ENCODE results near the gene RNU4-1. TPM values are rescaled to one million over a fixed set of nuclear protein-coding genes. Genes with fewer than 3 reads are reported as not detected.

RNU4-1 gene
- total RNA-seq, 2 experiments from 2014 or later, result 1,307 to 1,401 TPM

DNA sequence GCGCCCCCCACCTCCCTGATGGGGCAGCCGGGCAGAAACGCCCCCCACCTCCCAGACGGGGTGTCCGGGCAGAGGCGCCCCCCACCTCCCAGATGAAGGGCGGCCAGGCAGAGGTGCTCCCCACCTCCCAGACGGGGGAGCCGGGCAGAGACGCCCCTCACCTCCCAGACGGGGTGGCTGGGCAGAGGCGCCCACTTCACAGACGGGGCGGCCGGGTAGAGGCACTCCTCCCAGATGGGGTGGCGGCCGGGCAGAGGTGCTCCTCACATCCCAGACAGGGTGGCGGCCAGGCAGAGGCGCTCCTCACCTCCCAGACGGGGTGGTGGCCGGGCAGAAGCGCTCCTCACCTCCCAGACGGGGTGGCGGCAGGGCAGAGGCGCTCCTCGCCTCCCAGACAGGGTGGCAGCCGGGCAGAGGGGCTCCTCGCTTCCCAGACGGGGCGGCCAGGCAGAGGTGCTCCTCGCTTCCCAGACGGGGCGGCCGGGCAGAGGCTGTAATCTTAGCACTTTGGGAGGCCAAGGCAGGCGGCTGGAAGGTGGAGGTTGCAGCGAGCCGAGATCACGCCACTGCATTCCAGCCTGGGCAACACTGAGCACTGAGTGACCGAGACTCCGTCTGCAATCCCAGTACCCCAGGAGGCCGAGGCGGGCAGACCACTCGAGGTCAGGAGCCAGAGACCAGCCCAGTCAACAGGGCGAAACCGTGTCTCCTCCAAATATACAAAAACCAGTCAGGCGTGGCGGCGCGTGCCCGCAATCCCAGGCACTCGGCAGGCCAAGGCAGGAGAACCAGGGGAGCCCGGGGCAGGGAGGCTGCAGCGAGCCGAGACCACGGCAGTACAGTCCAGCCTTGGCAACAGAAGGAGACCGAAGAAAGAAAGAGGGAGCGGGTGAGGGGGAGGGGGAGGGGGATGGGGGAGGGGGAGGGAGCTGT, 14.6 kb downstream of the RNU4-1 start:
- DNase-seq (no peak), ATAC-seq (ENCODE audit: low read depth) (no peak)
- H3K9me3 Mint-ChIP-seq, result no peaks in the 10 kb centered on the region
- no peak overlapping the region for H3K27ac Mint-ChIP-seq
- no peak overlapping the region for H3K4me3 Mint-ChIP-seq
- no peaks in the 10 kb centered on the region for H3K36me3 Mint-ChIP-seq
- H3K4me1 Mint-ChIP-seq, result no peaks in the 10 kb centered on the region
- H3K27me3 Mint-ChIP-seq, result peaks cover 2% of the 10 kb centered on the region
- POLR2A ChIA-PET, result interaction anchor here (2.3 kb wide), 1 partner anchor 13 kb away, joined by 10 read pairs; the partner anchor contains the start of gene RNU4-2

DNA sequence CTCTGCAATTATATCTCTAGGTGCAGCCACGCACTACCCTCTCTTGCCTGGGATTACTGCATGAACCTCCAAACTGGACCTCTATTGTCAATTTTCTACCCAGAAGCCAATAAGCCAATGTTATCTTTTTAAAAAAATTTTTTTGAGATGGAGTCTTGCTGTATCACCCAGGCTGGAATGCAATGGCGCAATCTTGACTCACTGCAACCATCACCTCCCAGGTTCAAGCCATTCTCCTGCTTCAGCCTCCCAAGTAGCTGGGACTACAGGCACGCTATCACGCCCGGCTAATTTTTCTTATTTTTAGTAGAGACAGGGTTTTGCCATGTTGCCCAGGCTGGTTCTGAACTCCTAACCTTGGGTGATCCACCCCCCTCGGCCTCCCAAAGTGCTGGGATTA, 16.3 kb downstream of the RNU4-1 start:
- no peak for ATAC-seq (ENCODE audit: low read depth)
- Mint-ChIP-seq H3K9me3 (no peaks in the 10 kb centered on the region), H3K4me1 (no peaks in the 10 kb centered on the region), H3K27me3 (peaks cover 2% of the 10 kb centered on the region), H3K4me3 (no peak overlapping the region), H3K36me3 (no peaks in the 10 kb centered on the region), H3K27ac (no peak overlapping the region)
- DNase-seq, result no peak
- POLR2A ChIA-PET, result no interaction called here

DNA sequence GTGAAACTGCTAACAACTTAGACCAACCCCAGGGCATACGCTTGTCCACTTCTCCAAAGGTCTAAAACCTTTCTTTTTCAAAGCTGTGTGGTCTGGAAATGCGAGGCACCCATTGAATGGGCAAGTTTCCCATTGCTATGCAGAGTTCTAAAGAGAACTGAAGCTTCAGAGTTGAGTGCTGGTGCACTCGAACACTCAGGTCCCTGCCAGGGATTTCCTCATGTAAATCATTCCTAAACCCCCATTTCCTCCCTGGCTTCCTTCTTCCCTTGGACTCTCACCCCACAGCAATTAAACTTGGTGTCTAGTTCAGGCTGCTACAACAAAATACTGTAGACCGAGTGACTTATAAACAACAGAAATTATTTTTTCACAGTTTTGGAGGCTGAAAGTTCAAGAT, 25.3 kb downstream of the RNU4-1 start:
- H3K9me3 Mint-ChIP-seq, result no peaks in the 10 kb centered on the region
- POLR2A ChIA-PET, result interaction anchor here (0.7 to 9.9 kb wide), 4 partner anchors 24 to 150 kb away, joined by 3 to 202 read pairs (median 106); partner anchors contain the start of genes RNU4-1, RNU4-2 and RPLP0
- H3K4me3 Mint-ChIP-seq, result no peak overlapping the region
- H3K27me3 Mint-ChIP-seq, result no peaks in the 10 kb centered on the region
- DNase-seq (no peak), ATAC-seq (ENCODE audit: low read depth) (no peak)
- peaks cover 9% of the 10 kb centered on the region for H3K36me3 Mint-ChIP-seq
- no peak overlapping the region for H3K27ac Mint-ChIP-seq
- H3K4me1 Mint-ChIP-seq, result peaks cover 21% of the 10 kb centered on the region

DNA sequence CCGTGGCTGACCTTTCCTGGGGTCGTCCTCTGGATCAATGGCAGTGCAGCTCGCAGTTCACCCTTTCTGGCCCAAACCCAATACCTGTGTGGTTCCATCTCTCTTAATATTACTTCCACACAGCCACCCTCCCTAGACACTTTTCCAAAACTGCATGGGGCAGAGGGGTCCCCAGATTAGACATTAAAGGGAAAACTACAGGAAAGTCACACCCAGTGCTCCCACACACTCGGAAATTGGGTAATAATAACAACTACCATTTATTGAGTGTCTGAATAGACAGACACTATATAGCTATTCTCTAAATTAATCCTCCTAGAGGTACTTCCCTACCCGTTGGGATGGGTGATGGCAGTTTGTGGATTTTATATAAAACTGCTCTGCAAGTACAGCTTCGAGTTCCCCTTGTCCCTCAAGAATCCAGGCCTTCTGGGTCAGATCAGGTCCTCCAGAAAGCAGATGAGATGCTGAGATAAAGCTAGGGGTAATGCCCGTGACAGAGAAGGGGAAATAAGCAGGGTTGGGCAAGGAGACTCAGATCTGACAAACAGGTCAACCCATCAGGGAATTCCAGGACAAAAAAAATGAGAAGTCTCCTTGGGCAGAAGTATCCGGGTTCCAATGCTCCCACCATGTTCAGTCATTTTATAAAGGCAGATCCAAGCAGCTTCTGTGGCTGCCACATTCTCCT, 26.7 kb downstream of the RNU4-1 start:
- Mint-ChIP-seq H3K9me3 (no peaks in the 10 kb centered on the region), H3K4me3 (peak overlapping the region; percentile 84), H3K4me1 (peaks cover 34% of the 10 kb centered on the region), H3K27me3 (no peaks in the 10 kb centered on the region), H3K36me3 (peaks cover 11% of the 10 kb centered on the region), H3K27ac (peak overlapping the region; percentile 71)
- no peak for DNase-seq
- no peak for ATAC-seq (ENCODE audit: low read depth)
- POLR2A ChIA-PET, result interaction anchor here (1.0 to 9.9 kb wide), 8 partner anchors 13 to 73 kb away, joined by 4 to 202 read pairs (median 52); partner anchors contain the start of genes RNU4-1, RNU4-2 and RPLP0

DNA sequence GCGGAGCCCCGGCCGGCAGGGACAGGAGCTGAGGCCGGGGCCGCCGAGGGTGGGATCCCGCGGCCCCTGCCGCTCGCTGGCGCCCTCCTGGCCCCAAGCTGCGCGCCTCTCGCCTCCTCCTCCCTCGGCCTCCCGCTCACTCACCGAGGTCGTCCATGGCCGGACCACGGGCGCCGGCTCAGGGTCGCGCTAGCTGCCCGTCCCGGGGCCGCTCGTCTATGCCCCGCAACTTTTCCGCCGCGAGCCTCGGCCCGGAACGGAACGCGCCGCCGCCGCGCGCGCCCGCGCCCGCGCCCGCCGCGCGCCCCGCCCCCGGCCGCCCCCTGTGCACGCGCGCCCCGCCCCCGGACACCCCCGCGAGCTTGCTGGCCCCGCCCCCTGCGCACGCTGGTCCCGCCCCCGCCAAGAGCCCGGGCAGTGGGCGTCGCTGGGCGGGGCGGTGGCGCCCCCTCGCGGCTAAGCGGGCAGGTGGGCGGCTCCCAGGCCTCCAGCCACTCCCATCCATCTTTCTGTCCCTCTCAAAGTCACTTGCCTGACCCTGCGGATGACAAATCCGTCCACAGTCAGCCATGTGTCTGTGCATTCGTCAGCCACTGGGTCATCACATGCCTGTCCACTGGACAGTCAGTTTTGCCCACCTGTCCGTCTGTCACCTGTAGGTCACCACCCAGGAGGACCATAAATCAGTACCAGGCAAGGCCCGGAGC, 27.4 kb downstream of the RNU4-1 start, which contains the start of gene PXN:
Gene PXN, minus strand, starts transcription at position 258 of the 707 bp plus-strand sequence. Its CDS starts 101 bp downstream, at position 157.
- peak within 1 kb of the TSS; percentile 79 for H3K27ac Mint-ChIP-seq
- peak; percentile 83 for ATAC-seq (ENCODE audit: low read depth)
- H3K36me3 Mint-ChIP-seq, result peaks cover 16% of the 10 kb centered on the region
- H3K9me3 Mint-ChIP-seq, result no peaks in the 10 kb centered on the region
- DNase-seq, result peak; percentile 98
- H3K4me3 Mint-ChIP-seq, result peak within 1 kb of the TSS; percentile 91
- POLR2A ChIA-PET, result interaction anchor here (1.0 to 9.9 kb wide), 10 partner anchors 12 to 72 kb away, joined by 3 to 202 read pairs (median 26); partner anchors contain the start of genes RNU4-1, RNU4-2 and RPLP0
- H3K27me3 Mint-ChIP-seq, result no peaks in the 10 kb centered on the region
- H3K4me1 Mint-ChIP-seq, result peaks cover 35% of the 10 kb centered on the region

DNA sequence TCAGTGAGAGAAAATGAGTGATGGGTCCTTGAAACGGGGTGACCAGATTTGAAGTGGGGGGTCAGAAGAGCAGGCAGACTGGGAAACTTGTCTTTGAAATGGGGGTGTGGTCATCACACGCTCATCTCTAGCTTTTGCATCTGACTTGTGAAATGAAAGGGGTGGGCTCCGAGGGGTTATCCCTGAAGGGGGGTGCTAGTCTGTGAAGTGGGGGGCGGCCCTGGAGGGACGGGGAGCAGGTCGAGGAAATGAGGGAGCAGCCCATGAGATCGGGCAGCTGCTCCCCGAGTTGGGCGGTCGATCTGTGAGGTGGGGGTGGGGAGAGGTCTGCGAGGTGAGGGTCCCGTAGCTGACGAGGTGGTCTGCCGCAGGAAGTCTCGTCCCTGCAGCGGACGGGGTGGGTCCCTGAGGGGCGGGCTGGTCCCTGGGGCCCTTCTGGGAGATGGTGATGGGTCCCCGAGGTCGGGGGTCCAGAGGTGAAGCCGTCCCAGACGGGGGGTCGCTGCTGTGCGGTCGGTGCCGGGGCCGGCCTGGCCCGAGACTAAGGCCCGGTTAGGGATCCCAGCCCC, 28.0 kb downstream of the RNU4-1 start:
- peaks cover 19% of the 10 kb centered on the region for H3K36me3 Mint-ChIP-seq
- POLR2A ChIA-PET, result interaction anchor here (1.0 to 9.9 kb wide), 11 partner anchors 11 to 71 kb away, joined by 3 to 202 read pairs (median 13); partner anchors contain the start of genes RNU4-1, RNU4-2 and RPLP0
- DNase-seq, result no peak

DNA sequence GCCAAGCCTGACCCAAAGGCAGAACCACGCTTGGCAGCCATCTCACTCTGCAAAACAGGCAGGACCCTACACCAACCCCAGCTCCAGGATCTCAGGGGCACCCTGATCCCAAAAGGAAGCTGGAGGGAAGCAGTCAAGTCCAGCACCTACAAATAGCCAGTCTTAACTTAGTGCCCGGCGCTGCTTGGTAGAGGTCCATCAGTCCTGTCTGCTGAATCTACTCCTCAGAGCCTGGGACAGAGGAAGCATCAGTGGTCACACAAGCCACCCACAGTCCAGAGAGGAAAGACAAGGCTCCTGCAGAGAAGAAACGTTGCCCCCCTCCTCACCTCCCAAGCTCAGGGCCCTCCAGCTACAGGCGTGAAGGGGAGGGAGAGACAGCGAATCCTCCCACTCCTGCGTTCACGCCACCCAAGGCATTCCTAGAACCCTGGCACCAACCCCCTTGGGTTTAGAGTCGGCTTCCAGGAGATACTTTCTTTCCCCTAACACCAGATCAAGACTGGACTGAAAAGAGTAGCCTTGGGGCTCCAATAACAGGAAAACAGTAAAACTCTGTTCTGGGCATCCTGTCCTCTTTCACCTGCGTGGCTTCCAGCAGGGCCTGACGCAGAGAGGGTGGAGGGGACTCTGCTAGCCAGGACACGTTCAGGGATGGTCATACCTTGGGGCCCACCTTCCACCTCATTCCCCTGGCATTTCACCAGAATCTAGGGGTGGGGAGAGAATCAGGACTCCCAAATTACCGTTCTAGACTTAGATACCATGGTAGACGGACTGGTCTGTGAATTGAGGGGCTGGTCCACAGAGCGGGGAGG, 28.7 kb downstream of the RNU4-1 start:
- Mint-ChIP-seq H3K9me3 (no peaks in the 10 kb centered on the region), H3K27me3 (no peaks in the 10 kb centered on the region), H3K4me3 (peak overlapping the region; percentile 91), H3K36me3 (peaks cover 21% of the 10 kb centered on the region), H3K4me1 (peaks cover 48% of the 10 kb centered on the region), H3K27ac (peak overlapping the region; percentile 79)
- DNase-seq, result no peak
- ATAC-seq (ENCODE audit: low read depth), result no peak
- POLR2A ChIA-PET, result interaction anchor here (0.7 to 9.9 kb wide), 11 partner anchors 11 to 66 kb away, joined by 3 to 202 read pairs (median 13); partner anchors contain the start of genes RNU4-1, RNU4-2 and RPLP0

More for the DNA sequence above, 28.0 kb downstream of the RNU4-1 start:
- H3K27me3 Mint-ChIP-seq, result no peaks in the 10 kb centered on the region
- peak overlapping the region; percentile 91 for H3K4me3 Mint-ChIP-seq
- H3K4me1 Mint-ChIP-seq, result peaks cover 41% of the 10 kb centered on the region
- H3K27ac Mint-ChIP-seq, result peak overlapping the region; percentile 79
- no peak for ATAC-seq (ENCODE audit: low read depth)
- no peaks in the 10 kb centered on the region for H3K9me3 Mint-ChIP-seq

DNA sequence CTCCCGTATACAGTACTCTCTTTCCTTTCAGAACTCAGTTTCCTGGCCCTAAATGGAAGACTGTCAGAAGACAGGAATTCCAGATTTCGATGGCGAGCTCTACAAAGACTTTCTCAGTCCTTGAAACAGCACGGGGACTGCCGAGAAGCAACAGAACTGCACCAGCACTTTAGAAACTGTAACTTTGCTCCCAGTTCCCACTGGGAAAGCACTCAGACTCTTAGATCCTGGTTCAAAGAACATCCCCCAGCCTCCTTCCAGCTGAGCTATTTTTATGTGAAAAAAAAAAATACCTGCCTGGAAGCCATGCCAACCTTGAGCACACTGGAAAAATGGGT, 29.3 kb downstream of the RNU4-1 start:
- Mint-ChIP-seq H3K4me3 (peak overlapping the region; percentile 91), H3K4me1 (peaks cover 49% of the 10 kb centered on the region), H3K9me3 (no peaks in the 10 kb centered on the region), H3K27ac (no peak overlapping the region), H3K36me3 (peaks cover 22% of the 10 kb centered on the region), H3K27me3 (no peaks in the 10 kb centered on the region)
- ATAC-seq (ENCODE audit: low read depth), result no peak
- POLR2A ChIA-PET, result interaction anchor here (0.6 to 9.9 kb wide), 9 partner anchors 10 to 233 kb away, joined by 3 to 202 read pairs (median 47); partner anchors contain the start of genes RNU4-1, RNU4-2 and RPLP0
- no peak for DNase-seq

DNA sequence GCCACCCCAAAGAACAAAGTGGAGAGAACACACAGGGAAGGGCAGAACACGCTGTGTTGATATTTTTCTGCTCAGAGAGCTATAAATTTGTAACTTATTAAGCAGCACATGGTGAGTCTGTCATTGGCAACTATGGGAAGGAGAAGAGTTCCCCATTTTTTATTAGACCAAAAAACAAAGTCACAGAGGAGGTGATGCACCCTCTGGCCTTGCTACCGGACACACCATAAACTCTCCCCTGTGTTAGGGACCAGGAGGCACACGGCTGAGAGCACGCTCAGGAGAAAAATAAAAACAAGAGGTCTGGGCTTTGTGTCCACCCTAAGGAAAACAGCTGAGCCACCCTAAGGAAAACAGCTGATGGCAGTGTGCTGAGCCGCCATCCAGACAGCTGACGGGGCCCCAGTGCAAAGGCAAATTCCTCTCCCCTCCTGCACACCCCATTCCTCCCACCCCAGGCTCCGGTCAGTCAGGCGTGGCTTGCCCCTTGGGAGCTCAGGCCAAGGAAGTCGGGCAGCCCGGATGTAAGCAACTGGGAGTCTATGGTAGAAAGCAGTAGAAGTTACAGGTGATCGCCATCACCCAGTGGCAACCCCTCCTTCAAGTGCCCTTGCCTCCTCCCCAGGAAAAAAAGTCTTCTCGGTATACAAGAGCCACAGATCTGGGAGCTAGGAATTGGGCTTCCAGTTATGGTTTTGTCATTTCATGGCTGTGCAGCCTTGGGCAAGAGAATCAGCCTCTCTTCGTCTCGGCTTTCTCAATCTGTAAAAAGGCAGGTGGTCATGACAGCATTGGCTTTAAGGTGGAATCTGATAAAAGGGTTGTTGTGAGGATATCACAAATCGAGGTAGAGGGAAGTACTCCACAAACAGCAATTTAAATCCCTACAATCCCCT, 29.9 kb downstream of the RNU4-1 start:
- ATAC-seq (ENCODE audit: low read depth), result no peak
- Mint-ChIP-seq H3K36me3 (peaks cover 22% of the 10 kb centered on the region), H3K27me3 (no peaks in the 10 kb centered on the region), H3K9me3 (no peaks in the 10 kb centered on the region), H3K4me1 (peaks cover 52% of the 10 kb centered on the region), H3K27ac (peak overlapping the region; percentile 62), H3K4me3 (peak overlapping the region; percentile 91)
- DNase-seq, result no peak
- POLR2A ChIA-PET, result interaction anchor here (0.6 to 9.9 kb wide), 10 partner anchors 9 to 234 kb away, joined by 3 to 202 read pairs (median 30); partner anchors contain the start of genes RNU4-1, RNU4-2 and RPLP0

DNA sequence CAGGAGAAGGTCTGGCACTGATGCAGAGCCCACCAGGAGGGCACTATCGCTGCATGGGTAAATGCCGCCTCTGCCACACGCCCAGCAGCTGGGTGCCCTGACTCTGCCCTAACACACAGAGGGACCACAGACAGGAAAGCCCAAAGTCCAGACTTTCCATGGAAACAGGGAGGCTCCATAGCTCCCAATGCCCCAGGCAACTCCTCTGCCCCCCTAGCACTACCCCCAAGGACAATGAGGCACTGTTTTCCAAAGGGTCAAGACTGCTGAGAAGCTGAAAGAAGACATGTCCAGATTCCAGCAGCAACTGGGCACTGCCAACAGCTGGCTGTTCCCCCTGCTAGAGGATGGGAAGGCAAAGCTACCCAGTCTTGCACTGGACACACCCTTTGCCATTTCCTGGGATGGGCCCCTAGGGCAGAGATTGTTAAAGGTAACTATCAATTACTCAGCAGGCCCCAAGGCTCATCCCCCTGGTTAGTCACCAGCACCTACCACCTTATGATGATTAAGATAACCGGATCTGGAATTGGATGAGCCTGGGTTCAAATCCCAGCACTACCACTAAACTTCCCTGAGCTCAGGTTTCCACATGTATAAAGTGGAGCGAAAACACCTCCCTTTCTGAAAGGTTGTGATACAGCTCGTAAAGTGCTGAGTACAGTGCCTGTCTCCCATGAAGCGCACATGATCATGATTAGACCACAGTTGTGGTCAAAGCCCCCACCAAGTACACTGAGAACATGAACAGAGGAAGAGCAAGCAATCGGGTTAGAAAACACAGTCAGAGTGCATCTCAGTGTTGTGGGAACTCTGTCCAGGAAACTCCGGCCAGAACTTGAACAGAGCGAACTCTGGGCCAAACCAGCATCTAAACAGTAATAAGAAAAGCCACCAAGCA, 30.8 kb downstream of the RNU4-1 start:
- peak; percentile 55 for ATAC-seq (ENCODE audit: low read depth)
- peaks cover 22% of the 10 kb centered on the region for H3K36me3 Mint-ChIP-seq

More for the DNA sequence above, 30.8 kb downstream of the RNU4-1 start:
- POLR2A ChIA-PET, result interaction anchor here (0.9 to 9.9 kb wide), 10 partner anchors 9 to 145 kb away, joined by 3 to 202 read pairs (median 30); partner anchors contain the start of genes RNU4-1, RNU4-2 and RPLP0
- Mint-ChIP-seq H3K27me3 (no peaks in the 10 kb centered on the region), H3K9me3 (no peaks in the 10 kb centered on the region), H3K27ac (peak overlapping the region; percentile 62), H3K4me3 (peak overlapping the region; percentile 91), H3K4me1 (peaks cover 53% of the 10 kb centered on the region)
- DNase-seq, result peak; percentile 39
